HepG2 (cell line): Measurements from ENCODE around the gene TSTD1. TPM values are rescaled to one million over a fixed set of nuclear protein-coding genes. Genes with fewer than 3 reads are reported as not detected.

Experiments
- ATAD3A ChIP-seq: sonication (generic); formaldehyde crosslinking; IDR thresholded peaks from 2 replicates; pipeline ENCODE4 v1.4.0; 2020; ENCODE audit warnings: missing genetic modification reagents
- CREB1 ChIP-seq, 2 experiments: fragments of 450-650 bp in 1 of 2; IDR thresholded peaks; 2 replicates each; pipeline ENCODE4 v1.6.1; 2016 to 2017; ENCODE audit warnings: control low read depth in 1 of 2, mild to moderate bottlenecking in 1 of 2, missing compliant biosample characterization in 1 of 2, missing genetic modification characterization in 1 of 2
- DMTF1 ChIP-seq: sonication (generic); formaldehyde crosslinking; IDR thresholded peaks from 2 replicates; pipeline ENCODE4 v1.4.0; 2020; ENCODE audit warnings: mild to moderate bottlenecking, missing genetic modification reagents
- NR2F1 ChIP-seq, 2 experiments: fragments of 450-650 bp in 1 of 2; formaldehyde crosslinking in 1 of 2; IDR thresholded peaks; 2 replicates each; pipeline versions ENCODE4 v1.5.0 to v1.6.1; 2016 to 2020; ENCODE audit warnings: mild to moderate bottlenecking in 1 of 2, missing compliant biosample characterization in 1 of 2, missing genetic modification reagents in 1 of 2, moderate library complexity in 1 of 2
- NR2F6 ChIP-seq, 2 experiments: IDR thresholded peaks; 2 replicates each; pipeline ENCODE4 v1.6.1; 2016; ENCODE audit warnings: antibody characterized with exemption in 1 of 2, mild to moderate bottlenecking in 1 of 2
- SP2 ChIP-seq: sonication (generic); formaldehyde crosslinking; IDR thresholded peaks from 2 replicates; pipeline ENCODE4 v1.5.1; 2020; ENCODE audit warnings: mild to moderate bottlenecking, missing genetic modification reagents
- THAP8 ChIP-seq: sonication (generic); formaldehyde crosslinking; IDR thresholded peaks from 2 replicates; pipeline ENCODE4 v1.5.1; 2020; ENCODE audit warnings: missing genetic modification reagents, mild to moderate bottlenecking, borderline replicate concordance
- THAP9 ChIP-seq: sonication (generic); formaldehyde crosslinking; IDR thresholded peaks from 2 replicates; pipeline ENCODE4; 2020; ENCODE audit warnings: missing genetic modification reagents, mild to moderate bottlenecking, borderline replicate concordance
- ZNF225 ChIP-seq: sonication (generic); formaldehyde crosslinking; IDR thresholded peaks from 2 replicates; pipeline ENCODE4 v1.4.0; 2020; ENCODE audit warnings: mild to moderate bottlenecking, missing genetic modification reagents
- polyA plus RNA-seq, 8 experiments: library from polyadenylated mRNA; depleted of rRNA in 3 of 8; stranded (reverse) in 7 of 8; unstranded in 1 of 8; fragments of >200 nt; fragmentation: Illumina TruSeq in 4 of 8; extraction: Trizol in 4 of 8; gene quantifications; 2 replicates each; pipeline versions ENCODE4 v1.2.1 to v1.2.3, GENCODE V29; 2011 to 2016; ENCODE audit warnings: low read depth in 4 of 8, missing spikeins in 1 of 8, mixed read lengths in 1 of 8; ENCODE audit not compliant: insufficient read depth in 1 of 8
- total RNA-seq, 5 experiments: library from RNA; depleted of rRNA; stranded (reverse); fragments of >200 nt; fragmentation: Illumina TruSeq; extraction: Trizol; gene quantifications; 2 replicates each; pipeline ENCODE4 v1.2.3, GENCODE V29; 2016; ENCODE audit warnings: low read depth in 1 of 5
- TF ChIP-seq, protein P1 (sequence below): sonication (generic); formaldehyde crosslinking; IDR thresholded peaks from 2 replicates; pipeline ENCODE4 v1.5.0; 2020; ENCODE audit warnings: mild to moderate bottlenecking, missing genetic modification reagents, borderline replicate concordance
- TF ChIP-seq, protein P2 (sequence below): sonication (generic); formaldehyde crosslinking; IDR thresholded peaks from 2 replicates; pipeline ENCODE4 v1.9.0; 2022; ENCODE audit warnings: missing genetic modification reagents, mild to moderate bottlenecking, borderline replicate concordance

TSTD1 gene
- total and polyA plus RNA-seq, 2 of the 13 experiments (the other 11 are each of a cell fraction or from before 2014, with no cell fraction given) = 0.15 to 0.31 TPM

DNA sequence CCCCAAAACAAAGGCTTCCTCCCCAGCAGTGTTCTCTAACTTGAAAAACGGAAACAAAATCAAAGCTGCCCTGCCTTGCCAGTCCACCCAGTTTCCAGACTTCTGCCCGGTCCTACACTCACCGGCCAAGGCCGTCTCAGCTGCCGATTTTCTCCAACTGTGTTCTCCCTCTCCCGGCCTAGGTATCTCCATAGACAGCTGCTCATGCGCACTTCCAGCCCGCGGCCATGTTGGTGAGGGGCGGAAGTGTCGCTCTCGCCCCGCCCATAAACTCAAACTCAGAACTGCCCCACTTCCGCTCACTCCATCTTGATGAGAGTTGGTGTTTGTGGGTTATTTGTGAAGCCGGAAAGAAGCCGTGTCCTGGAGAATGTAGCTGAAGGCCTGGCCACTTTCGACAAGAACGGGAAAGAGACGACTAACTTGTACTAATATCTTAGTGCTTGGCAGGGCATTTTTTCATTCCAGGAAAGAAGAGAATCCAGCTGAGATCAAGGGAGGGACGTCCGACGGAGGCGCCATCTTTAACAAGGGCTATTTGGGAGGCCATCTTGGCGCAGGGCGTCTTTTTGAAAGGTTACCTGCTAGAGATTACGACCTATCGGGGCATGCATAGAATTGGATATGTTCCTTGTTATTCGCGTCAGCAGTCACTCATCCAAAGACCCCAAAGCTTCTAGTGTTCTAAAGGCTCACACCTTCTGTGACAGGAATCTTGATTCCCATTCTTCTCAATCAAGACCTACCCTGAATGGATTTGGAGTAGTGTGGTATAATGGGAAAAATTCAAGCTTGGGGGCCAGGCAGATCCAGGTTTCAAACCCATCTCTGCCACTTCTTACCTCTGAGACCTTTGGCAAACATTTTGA is 7.2 kb upstream of the TSTD1 start, which contains the start of gene USF1 (continued):
- TF ChIP-seq, protein P1, sequence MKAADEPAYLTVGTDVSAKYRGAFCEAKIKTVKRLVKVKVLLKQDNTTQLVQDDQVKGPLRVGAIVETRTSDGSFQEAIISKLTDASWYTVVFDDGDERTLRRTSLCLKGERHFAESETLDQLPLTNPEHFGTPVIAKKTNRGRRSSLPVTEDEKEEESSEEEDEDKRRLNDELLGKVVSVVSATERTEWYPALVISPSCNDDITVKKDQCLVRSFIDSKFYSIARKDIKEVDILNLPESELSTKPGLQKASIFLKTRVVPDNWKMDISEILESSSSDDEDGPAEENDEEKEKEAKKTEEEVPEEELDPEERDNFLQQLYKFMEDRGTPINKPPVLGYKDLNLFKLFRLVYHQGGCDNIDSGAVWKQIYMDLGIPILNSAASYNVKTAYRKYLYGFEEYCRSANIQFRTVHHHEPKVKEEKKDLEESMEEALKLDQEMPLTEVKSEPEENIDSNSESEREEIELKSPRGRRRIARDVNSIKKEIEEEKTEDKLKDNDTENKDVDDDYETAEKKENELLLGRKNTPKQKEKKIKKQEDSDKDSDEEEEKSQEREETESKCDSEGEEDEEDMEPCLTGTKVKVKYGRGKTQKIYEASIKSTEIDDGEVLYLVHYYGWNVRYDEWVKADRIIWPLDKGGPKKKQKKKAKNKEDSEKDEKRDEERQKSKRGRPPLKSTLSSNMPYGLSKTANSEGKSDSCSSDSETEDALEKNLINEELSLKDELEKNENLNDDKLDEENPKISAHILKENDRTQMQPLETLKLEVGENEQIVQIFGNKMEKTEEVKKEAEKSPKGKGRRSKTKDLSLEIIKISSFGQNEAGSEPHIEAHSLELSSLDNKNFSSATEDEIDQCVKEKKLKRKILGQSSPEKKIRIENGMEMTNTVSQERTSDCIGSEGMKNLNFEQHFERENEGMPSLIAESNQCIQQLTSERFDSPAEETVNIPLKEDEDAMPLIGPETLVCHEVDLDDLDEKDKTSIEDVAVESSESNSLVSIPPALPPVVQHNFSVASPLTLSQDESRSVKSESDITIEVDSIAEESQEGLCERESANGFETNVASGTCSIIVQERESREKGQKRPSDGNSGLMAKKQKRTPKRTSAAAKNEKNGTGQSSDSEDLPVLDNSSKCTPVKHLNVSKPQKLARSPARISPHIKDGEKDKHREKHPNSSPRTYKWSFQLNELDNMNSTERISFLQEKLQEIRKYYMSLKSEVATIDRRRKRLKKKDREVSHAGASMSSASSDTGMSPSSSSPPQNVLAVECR (CRISPR knock-in tag) = peak; percentile 33; the same call in 1 of the 2 replicates
- peak; percentile 45 for TF ChIP-seq CREB1 (IDR thresholded peaks at IDR 0.05)
- TF ChIP-seq CREB1 (CRISPR knock-in tag; IDR thresholded peaks at IDR 0.05) = peak; percentile 94
- no peak for TF ChIP-seq ATAD3A (CRISPR knock-in tag)
- peak in 1 of 2 experiments; percentile 39; a peak in 1 of 4 replicates for TF ChIP-seq NR2F1 (CRISPR knock-in tag; IDR thresholded peaks at IDR 0.05)
- no peak for TF ChIP-seq ZNF225 (CRISPR knock-in tag)
- TF ChIP-seq, protein P2, sequence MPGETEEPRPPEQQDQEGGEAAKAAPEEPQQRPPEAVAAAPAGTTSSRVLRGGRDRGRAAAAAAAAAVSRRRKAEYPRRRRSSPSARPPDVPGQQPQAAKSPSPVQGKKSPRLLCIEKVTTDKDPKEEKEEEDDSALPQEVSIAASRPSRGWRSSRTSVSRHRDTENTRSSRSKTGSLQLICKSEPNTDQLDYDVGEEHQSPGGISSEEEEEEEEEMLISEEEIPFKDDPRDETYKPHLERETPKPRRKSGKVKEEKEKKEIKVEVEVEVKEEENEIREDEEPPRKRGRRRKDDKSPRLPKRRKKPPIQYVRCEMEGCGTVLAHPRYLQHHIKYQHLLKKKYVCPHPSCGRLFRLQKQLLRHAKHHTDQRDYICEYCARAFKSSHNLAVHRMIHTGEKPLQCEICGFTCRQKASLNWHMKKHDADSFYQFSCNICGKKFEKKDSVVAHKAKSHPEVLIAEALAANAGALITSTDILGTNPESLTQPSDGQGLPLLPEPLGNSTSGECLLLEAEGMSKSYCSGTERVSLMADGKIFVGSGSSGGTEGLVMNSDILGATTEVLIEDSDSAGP (CRISPR knock-in tag) = peak; percentile 75; the same call in 1 of the 2 replicates
- peak; percentile 69; the same call in 1 of the 2 replicates for TF ChIP-seq SP2
- 0 out of 2 replicates have a peak, but pooled peaks have one; percentile 49 for TF ChIP-seq THAP8 (CRISPR knock-in tag)
- TF ChIP-seq DMTF1 (CRISPR knock-in tag) = 0 out of 2 replicates have a peak, but pooled peaks have one; percentile 34
- TF ChIP-seq THAP9 (CRISPR knock-in tag) = peak; percentile 100
- no peak for TF ChIP-seq NR2F6 (IDR thresholded peaks at IDR 0.05)
- TF ChIP-seq NR2F6 (CRISPR knock-in tag; IDR thresholded peaks at IDR 0.05) = peak; percentile 28; the same call in 1 of the 2 replicates
